ENCODE measurements around the gene NIPSNAP2. TPM values are rescaled to one million over a fixed set of nuclear protein-coding genes. Genes with fewer than 3 reads are reported as not detected.

The NIPSNAP2 gene
- total RNA-seq = 48.5 and 50.8 TPM in 2 replicates

DNA sequence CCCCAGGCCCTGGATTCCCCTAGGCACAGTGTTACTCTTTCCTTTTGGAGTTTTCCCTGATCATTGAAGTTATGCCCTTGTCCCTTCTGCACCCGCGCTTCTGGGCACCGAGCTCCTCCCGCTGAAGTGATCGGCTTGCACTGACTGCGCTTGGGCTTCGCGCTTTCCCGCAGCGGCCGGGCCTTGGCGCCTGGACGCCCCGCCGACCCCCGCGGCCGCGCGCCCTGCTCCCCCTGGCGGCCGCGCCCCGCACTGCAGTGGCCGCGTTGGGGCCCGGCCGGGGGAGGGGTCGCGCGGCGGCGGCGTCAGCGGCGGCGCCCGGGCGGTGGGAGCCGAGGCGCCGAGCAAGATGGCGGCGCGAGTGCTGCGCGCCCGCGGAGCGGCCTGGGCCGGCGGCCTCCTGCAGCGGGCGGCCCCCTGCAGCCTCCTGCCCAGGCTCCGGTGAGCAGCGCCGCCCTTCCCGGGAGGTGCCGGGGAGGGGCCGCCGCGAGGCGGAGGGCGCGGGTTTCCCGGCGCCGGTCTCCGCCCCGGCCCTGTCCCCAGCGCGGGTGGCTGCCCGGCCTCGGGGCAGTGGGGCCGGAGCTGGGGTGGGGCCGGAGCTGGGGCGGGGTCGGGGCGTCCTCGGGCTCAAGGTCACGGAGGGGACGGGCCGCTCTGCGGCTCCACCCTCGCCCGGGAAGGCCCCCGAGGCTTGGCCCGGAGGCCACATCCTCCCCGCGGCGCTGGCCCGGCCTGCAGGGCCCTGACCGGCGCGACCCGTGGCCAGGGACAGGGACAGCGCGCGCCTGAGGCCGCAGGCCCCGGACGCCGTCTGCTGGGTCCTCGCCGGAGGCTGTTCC, at the start of gene NIPSNAP2:
TSS of gene NIPSNAP2 (plus strand) at position 325 of the 839 bp plus-strand sequence. CDS start at position 350, 25 bp downstream.

DNA sequence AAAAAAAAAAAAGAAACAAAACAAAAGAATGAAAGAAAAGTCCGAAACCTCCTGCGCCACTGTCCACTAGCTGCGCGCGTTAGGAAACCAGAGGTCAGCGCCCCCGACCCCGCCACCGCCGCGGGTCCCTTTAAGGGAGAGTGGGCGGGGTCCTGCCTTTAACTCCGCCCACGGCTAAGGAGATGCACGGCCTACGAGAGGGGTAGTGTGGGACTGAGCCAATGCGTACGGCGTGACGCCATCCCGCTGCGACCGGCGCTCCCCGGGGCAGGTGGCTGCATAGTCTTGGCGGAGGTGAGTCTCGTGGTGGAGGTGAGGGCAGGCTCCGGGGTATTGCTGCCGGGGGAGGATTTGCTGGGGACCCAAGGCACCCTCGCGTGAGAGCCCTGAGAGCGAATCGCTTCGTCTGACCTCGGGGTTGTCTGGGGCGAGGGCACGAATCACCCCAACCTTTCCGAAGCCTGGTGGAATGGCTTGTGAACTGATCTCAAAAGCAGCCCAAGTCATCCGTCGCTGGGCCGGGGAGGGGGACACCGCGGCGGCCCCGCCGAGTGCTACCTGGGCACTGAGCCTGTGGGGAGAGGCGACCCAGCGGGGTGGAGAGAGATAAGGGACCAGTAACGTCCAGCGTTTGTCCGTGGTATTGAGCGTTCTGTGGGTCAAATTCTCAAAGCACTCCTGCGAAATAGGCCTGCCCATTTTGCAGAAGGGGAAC, 12.6 kb upstream of the NIPSNAP2 start, which contains the start of gene MRPS17:
TSS of gene MRPS17 (plus strand) at position 241 of the 715 bp plus-strand sequence. CDS start 1,319 bp downstream, outside the sequence.

Other genes starting within 250 kb of the NIPSNAP2 start
- gene SEPTIN14, start 101.8 kb upstream of the NIPSNAP2 start, total RNA-seq = not detected in 2 replicates
- 1.3 and 1.9 TPM in 2 replicates for gene ZNF713, start 77.1 kb upstream of the NIPSNAP2 start, total RNA-seq
- gene MRPS17, start 12.7 kb upstream of the NIPSNAP2 start, total RNA-seq = 13.0 and 13.6 TPM in 2 replicates
- gene PSPH, start 86.9 kb downstream of the NIPSNAP2 start, total RNA-seq = 36.9 and 39.4 TPM in 2 replicates
- 72.1 and 75.3 TPM in 2 replicates for gene CCT6A, start 87.2 kb downstream of the NIPSNAP2 start, total RNA-seq
- gene SUMF2, start 99.7 kb downstream of the NIPSNAP2 start, total RNA-seq = 218 and 232 TPM in 2 replicates
- 3.8 and 7.0 TPM in 2 replicates for gene PHKG1, start 128.4 kb downstream of the NIPSNAP2 start, total RNA-seq
- gene CHCHD2, start 141.9 kb downstream of the NIPSNAP2 start, total RNA-seq = 166 and 215 TPM in 2 replicates
- not detected in 2 replicates for gene NUPR2, start 151.8 kb downstream of the NIPSNAP2 start, total RNA-seq

All from hair follicle dermal papilla cell (primary cell).